Gastrocnemius medialis (tissue), 4 donors: Measurements from ENCODE around the gene CATSPER2. TPM values are rescaled to one million over a fixed set of nuclear protein-coding genes. Genes with fewer than 3 reads are reported as not detected.
"Not testable (repeated sequence)": the region's sequence is repeated elsewhere in the genome, so short reads cannot be mapped to it uniquely, and the experiment has no call there.

Experiments used
- ATAC-seq, 2 donors: fragments of 150-250 bp; one replicate each; pipeline ENCODE4 v1.9.1; 2016
- DNase-seq, 2 donors: peaks; one replicate each; pipeline ENCODE4 v3.0.0-alpha.2; 2019
- H3K27ac ChIP-seq, 4 donors: fragments of 200-600 bp; sonication (generic); 1 replicate in 1 of 4; 2 replicates in 3 of 4; pipeline ENCODE4 v1.5.1; 2016 to 2018; ENCODE audit warnings: mild to moderate bottlenecking in 2 of 4, moderate library complexity in 1 of 4
- H3K27me3 ChIP-seq, 3 donors: fragments of 200-600 bp; sonication (generic) in 2 of 3; 1 replicate in 1 of 3; 2 replicates in 2 of 3; pipeline versions ENCODE4 v1.5.1 to v1.6.0; 2016 to 2019; ENCODE audit warnings: mild to moderate bottlenecking in 1 of 3, moderate library complexity in 1 of 3
- H3K36me3 ChIP-seq, 2 donors: fragments of 200-600 bp; sonication (generic) in 1 of 2; one replicate each; pipeline ENCODE4 v1.5.1; 2017 to 2018
- H3K4me1 ChIP-seq, 2 donors: fragments of 200-600 bp; sonication (generic) in 1 of 2; one replicate each; pipeline ENCODE4 v1.5.1; 2016 to 2017; ENCODE audit warnings: mild to moderate bottlenecking in 2 of 2
- H3K4me3 ChIP-seq, 4 donors: fragments of 200-600 bp; sonication (generic) in 3 of 4; 1 replicate in 1 of 4; 2 replicates in 3 of 4; pipeline ENCODE4 v1.5.1; 2016 to 2019; ENCODE audit warnings: mild to moderate bottlenecking in 2 of 4
- H3K9me3 ChIP-seq, 3 donors: fragments of 200-600 bp; sonication (generic) in 2 of 3; 1 replicate in 1 of 3; 2 replicates in 2 of 3; pipeline ENCODE4 v1.5.1; 2016 to 2019
- POLR2A ChIP-seq, 2 donors: fragments of 450-650 bp; IDR thresholded peaks; one replicate each; pipeline ENCODE4 v1.6.1; 2017; ENCODE audit warnings: antibody characterized with exemption in 2 of 2, mild to moderate bottlenecking in 2 of 2, moderate library complexity in 2 of 2
- in situ Hi-C, 4 donors: fragments of 200-750 bp; cut with MboI; loops; one replicate each; pipeline versions ENCODE4 v1.15.0 to v1.8.0; 2017; ENCODE audit warnings: low sequenced_read_pairs in 4 of 4
- intact Hi-C: fragments of 100-400 bp; cut with DNase I; formaldehyde crosslinking; loops from one replicate; pipeline ENCODE4 v1.15.1; 2023; ENCODE audit warnings: low total_unique reads
- total RNA-seq, 4 donors: library from RNA; depleted of rRNA; stranded (reverse); fragments of >200 nt; gene quantifications; one replicate each; pipeline versions ENCODE4 v1.1.0 to v1.2.3, GENCODE V29; 2016
- TF ChIP-seq, protein P1 (sequence below), 5 experiments: fragments of 450-650 bp in 3 of 5; fragments of 200-600 bp in 2 of 5; sonication (generic) in 2 of 5; IDR thresholded peaks in 4 of 5; conservative IDR thresholded peaks in 1 of 5; 1 replicate in 4 of 5; 2 replicates in 1 of 5; pipeline ENCODE4 v1.5.1; 2016 to 2019; ENCODE audit warnings: antibody characterized with exemption in 5 of 5, mild to moderate bottlenecking in 3 of 5, moderate library complexity in 3 of 5

Gene CATSPER2
- total RNA-seq, 4 donors from 2014 or later, result 0.29 to 2.1 (median 1.1) TPM

DNA sequence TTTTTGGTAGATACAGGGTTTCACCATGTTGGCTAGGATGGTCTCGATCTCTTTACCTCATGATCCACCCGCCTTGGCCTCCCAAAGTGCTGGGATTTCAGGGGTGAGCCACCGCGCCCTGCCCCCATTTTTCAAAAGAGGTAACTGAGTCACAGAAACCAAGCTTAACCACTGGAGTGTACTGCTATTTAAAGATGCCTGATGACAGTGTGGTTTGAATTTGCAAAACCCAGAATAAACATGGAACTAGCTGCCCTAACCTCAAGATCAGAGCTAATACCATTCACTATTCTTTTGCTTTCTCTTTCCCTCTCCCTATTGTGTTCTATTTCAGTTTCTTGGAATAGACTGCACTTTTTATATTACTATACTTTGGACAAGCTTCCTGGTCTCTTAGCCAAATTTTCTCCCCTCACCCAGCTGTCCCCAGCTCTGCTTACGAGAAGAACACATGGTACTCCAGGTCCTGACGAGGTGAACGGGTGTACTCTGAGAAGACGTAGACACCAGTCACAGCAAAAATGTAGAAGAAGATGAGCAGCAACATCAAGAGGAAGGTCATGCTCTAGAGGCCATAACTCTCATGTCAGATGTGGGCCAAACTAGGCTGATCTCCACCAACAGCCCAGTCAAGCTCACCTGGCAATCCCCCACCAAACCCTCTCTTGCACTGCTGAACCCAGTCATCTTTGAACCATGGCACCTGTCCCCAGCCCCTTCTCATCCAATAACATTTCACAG lies 10.0 kb downstream of the CATSPER2 start:
- intact Hi-C loops, H3K9me3 ChIP-seq, H3K27me3 ChIP-seq, DNase-seq, in situ Hi-C loops, H3K4me3 ChIP-seq, H3K4me1 ChIP-seq, ATAC-seq, H3K27ac ChIP-seq, H3K36me3 ChIP-seq: not testable (repeated sequence)

DNA sequence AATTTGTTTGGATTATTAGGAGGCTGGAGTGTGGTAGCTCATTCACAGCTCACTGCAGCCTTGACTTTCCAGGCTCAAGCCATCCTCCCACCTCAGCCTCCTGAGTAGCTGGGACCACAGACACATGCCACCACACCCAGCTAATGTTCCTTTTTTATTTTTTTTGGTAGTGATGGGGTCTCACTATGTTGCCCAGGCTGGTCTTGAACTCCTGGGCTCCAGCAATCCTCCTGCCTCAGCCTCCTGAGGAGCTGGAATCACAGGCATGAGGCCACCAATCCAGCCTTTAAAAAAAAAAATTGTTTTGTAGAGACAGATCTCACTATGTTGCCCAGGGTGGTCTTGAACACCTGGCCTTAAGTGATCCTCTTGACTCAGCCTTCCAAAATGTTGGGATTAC lies 21.7 kb downstream of the CATSPER2 start:
- DNase-seq, intact Hi-C loops, H3K9me3 ChIP-seq, H3K36me3 ChIP-seq, H3K27ac ChIP-seq, in situ Hi-C loops, H3K27me3 ChIP-seq, H3K4me1 ChIP-seq, ATAC-seq, H3K4me3 ChIP-seq: not testable (repeated sequence)

DNA sequence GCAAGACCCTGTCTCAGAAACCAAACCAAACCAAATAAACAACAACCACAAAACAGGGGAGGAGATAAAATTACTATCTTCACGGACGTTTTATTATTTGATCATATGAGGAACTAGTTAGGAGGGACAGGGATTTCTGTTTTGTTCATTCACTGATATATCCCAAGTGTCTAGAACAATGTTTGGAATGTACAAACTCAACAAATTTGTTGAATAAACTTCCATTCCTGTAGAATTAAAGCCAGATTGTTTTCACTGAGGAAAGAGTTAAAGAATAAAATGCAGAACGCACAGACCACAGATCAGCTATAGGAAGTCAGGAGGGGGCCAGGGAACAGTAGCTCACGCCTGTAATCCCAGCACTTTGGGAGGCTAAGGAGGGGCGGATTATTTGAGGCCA lies 23.5 kb downstream of the CATSPER2 start:
- H3K36me3 ChIP-seq, result no peaks in the 10 kb centered on the region
- no peak overlapping the region for H3K4me3 ChIP-seq
- no peaks in the 10 kb centered on the region for H3K9me3 ChIP-seq
- no peak for DNase-seq
- H3K4me1 ChIP-seq, result no peaks in the 10 kb centered on the region
- intact Hi-C loops (no loop called here), in situ Hi-C loops (no loop called here)
- H3K27ac ChIP-seq, result no peak overlapping the region
- no peak for ATAC-seq
- H3K27me3 ChIP-seq, result peaks cover 0 to under 1% (median 0%) of the 10 kb centered on the region in 3 donors
- TF ChIP-seq POLR2A (IDR thresholded peaks at IDR 0.05), result no peak
- TF ChIP-seq, protein P1, sequence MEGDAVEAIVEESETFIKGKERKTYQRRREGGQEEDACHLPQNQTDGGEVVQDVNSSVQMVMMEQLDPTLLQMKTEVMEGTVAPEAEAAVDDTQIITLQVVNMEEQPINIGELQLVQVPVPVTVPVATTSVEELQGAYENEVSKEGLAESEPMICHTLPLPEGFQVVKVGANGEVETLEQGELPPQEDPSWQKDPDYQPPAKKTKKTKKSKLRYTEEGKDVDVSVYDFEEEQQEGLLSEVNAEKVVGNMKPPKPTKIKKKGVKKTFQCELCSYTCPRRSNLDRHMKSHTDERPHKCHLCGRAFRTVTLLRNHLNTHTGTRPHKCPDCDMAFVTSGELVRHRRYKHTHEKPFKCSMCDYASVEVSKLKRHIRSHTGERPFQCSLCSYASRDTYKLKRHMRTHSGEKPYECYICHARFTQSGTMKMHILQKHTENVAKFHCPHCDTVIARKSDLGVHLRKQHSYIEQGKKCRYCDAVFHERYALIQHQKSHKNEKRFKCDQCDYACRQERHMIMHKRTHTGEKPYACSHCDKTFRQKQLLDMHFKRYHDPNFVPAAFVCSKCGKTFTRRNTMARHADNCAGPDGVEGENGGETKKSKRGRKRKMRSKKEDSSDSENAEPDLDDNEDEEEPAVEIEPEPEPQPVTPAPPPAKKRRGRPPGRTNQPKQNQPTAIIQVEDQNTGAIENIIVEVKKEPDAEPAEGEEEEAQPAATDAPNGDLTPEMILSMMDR (IDR thresholded peaks at IDR 0.05 in 4 of 5, conservative IDR thresholded peaks at IDR 0.05 in 1 of 5), result no peak

DNA sequence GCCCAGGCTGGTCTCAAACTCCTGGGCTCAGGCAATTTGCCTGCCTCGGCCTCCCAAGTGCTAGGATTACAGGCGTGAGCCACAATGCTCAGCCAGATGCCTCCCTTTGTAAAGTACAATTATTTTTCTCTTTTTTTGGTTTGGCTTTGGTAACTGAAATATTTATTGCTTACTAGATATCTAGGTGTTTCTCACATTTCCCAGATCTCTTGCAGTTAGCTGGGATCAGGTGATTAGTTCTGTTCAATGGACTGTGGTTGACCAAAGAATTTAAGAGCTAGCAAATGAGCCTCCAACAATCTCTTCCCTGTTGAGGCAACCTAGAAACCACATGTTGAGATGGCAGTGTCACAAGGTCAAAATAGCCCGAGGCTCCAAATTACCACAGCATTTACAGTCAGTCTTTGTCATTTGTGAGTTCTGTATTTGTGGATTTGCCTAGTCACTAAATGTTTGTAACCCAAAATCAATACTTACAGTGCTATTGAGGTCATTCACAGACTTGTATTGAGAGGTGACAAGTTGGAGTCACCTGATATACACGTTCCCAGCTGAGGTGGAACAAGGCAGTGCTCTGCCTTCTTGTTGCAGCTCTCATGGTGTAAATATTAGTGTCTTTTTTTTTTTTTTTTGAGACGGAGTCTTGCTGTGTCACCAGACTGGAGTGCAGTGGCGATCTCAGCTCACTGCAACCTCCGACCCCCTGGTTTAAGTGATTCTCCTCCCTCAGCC lies 26.4 kb downstream of the CATSPER2 start:
- H3K4me3 ChIP-seq, H3K4me1 ChIP-seq, in situ Hi-C loops, H3K27ac ChIP-seq, intact Hi-C loops, H3K9me3 ChIP-seq, H3K36me3 ChIP-seq, ATAC-seq, DNase-seq, H3K27me3 ChIP-seq: not testable (repeated sequence)

DNA sequence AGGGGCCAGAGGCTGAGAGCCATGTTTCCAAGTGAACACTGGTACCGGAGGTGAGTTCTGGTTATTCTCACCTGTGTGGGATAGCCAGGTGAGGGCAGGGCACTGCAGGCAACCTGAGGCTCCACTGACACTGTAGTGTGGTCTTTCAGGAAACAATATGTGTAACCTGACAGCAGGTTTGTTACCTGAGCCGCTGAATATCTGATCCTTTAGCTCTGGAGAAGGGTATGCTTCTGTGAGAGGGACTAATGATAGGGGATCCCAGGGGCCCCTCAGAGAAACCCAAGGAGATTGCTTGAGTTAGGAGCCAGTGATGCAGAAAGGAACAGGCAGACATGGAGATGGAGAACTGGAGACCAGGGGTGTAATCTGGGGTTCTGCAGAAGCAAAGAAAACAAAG lies 29.9 kb downstream of the CATSPER2 start, which contains the start of gene STRC:
TSS of gene STRC (minus strand) at position 101 of the 400 bp plus-strand sequence. CDS start at position 23, 78 bp downstream.
- H3K9me3 ChIP-seq, ATAC-seq, in situ Hi-C loops, DNase-seq, H3K4me1 ChIP-seq, H3K27ac ChIP-seq, intact Hi-C loops, H3K4me3 ChIP-seq, H3K36me3 ChIP-seq, H3K27me3 ChIP-seq: not testable (repeated sequence)

DNA sequence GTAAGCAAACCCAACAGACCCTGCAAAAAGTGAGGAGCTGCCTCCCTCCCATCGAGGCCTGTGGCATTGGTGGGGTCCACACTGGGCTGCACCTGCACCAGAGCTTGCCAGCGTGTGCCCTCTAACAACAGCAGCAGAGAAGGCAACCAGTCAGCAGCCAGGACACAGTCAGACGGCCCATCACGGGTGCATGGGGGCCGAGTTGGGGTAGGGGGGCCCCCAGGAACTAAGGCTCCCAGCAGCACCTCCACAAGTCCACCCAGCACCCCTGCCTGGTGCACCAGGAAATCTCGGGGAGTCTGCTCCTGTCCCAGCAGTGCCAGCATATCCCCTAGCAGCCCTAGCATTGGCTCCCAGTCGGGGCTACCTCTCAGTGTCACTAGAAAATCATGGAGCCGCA lies 30.9 kb downstream of the CATSPER2 start:
- H3K4me1 ChIP-seq, H3K36me3 ChIP-seq, H3K27me3 ChIP-seq, H3K4me3 ChIP-seq, H3K9me3 ChIP-seq, H3K27ac ChIP-seq, DNase-seq, intact Hi-C loops, ATAC-seq, in situ Hi-C loops: not testable (repeated sequence)

DNA sequence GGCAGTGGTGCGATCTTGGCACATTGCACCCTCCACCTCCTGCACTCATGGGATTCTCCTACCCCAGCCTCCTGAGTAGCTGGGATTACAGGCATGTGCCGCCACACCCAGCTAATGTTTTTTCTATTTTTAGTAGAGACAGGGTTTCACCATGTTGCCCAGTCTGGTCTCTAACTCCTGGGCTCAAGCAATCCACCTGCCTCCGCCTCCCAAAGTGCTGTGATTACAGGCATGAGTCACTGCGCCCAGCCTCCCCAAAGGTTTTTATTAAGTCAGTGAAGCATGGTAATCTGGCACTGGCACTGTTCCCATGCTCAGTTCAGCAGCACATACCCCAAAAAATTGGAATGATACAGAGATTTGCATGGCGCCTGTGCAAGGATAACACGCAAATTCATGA lies 46.4 kb downstream of the CATSPER2 start:
- peak; percentile 60 to 69 for ATAC-seq
- in situ Hi-C loops, H3K4me1 ChIP-seq, intact Hi-C loops, H3K27me3 ChIP-seq, H3K4me3 ChIP-seq, H3K9me3 ChIP-seq, H3K36me3 ChIP-seq, H3K27ac ChIP-seq: not testable (repeated sequence)
- peak; percentile 36 to 65 for DNase-seq

DNA sequence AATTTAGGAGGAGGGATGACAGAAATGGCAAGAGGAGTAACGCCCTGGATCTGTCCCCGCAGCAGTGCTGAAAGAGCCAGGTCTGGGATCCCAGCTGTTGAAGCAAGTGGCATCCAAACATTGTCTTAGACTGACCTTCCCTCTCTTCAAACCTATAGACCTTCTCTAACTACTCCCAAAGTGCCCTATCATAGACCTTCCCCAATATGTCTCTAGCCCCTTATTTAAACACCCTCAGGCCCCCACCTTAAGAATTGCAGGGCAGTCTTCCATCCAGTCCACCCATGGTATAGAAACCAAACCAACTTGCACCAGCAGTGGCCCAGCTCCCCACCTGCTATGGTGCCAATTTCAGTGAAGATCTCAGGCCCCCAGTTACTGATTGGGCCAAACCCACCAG lies 48.4 kb downstream of the CATSPER2 start:
- in situ Hi-C loops, H3K4me1 ChIP-seq, H3K36me3 ChIP-seq, DNase-seq, H3K9me3 ChIP-seq, ATAC-seq, H3K4me3 ChIP-seq, intact Hi-C loops, H3K27me3 ChIP-seq, H3K27ac ChIP-seq: not testable (repeated sequence)

DNA sequence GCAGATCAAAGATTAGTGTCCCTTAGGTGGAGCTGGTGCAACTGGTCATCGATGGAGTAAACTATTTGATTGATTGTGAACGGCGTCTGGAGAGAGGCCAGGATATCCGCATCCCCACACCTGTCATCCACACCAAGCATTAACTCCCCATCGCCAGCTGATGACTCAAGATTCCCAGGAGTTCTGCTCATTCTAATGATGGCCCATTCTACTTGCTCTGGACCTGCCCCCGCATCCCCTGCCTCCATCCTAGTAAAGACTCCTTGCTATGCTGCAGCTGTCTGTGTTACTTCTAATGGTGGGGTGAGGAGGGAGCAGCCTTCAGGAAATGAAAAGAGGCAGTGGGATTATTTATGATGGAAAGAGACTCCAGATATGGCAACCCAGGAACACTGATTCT lies 49.5 kb downstream of the CATSPER2 start:
- intact Hi-C loops, H3K9me3 ChIP-seq, H3K36me3 ChIP-seq, H3K4me3 ChIP-seq, in situ Hi-C loops, DNase-seq, H3K27ac ChIP-seq, H3K27me3 ChIP-seq, H3K4me1 ChIP-seq, ATAC-seq: not testable (repeated sequence)

DNA sequence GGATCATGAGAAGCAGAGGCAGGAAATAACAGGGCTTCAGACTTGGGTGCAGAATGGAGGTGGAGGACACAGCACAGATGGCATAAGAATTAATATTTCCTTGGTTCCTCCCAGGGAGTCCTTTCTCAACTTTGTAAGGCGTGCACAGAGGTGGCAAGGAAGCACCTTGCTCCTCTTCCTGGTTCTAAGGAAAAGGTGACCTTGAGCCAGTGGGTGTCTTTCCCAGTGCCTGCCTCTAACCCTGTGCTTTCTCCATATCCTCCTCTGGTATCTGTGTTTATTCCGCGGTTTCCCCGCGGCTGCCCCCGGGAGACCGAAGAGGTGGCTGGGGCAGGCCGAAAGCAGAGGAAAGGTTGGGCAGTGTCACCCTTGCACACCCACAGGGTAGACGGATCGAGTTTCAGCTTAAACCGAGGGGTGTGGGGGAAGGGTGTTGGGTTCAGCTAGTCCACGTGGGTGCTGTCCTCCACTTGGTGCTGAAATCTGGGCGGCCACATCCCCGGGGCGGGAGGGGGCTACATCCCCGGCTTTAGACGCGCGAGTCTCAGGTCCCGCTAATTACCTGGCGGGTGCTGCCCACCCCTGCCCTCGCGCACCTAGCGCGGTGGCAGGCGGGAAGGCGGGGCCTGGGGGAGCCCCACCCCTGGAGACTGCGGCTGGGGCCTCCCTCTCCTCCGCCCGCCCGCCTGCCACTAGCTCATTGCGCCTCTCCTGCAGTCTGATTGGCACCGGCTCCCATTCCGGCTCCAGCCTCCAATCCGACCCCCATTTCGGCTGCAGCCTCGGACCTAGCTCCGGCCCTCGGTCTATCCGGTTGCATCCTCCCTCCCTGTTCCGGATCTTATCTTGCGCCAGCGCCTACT lies 55.1 kb downstream of the CATSPER2 start, which contains the start of gene CKMT1B:
TSS of gene CKMT1B (plus strand) at position 700 of the 863 bp plus-strand sequence. CDS start 192 bp downstream, outside the sequence.
- H3K27me3 ChIP-seq, in situ Hi-C loops, DNase-seq, intact Hi-C loops, H3K4me3 ChIP-seq, H3K9me3 ChIP-seq, H3K36me3 ChIP-seq, H3K27ac ChIP-seq, H3K4me1 ChIP-seq: not testable (repeated sequence)
- ATAC-seq, result peak in 1 of 2 donors; percentile 24
